Measurements from ENCODE around the gene PLEKHO2. TPM values are rescaled to one million over a fixed set of nuclear protein-coding genes. Genes with fewer than 3 reads are reported as not detected.

PLEKHO2 gene
- total RNA-seq, 2 donors from 2014 or later, result 7.0 to 9.9 TPM

- intact Hi-C loops (cut with DNase I), result no loop called here
- no peak for TF ChIP-seq POLR2A (IDR thresholded peaks at IDR 0.05)
- no peak for TF ChIP-seq CTCF (IDR thresholded peaks at IDR 0.05)
- H3K27ac ChIP-seq, result no peak overlapping the region
- H3K36me3 ChIP-seq (replicated peaks in 1 of 2; ENCODE audit: insufficient read depth in 1 of 2, low read depth in 2 of 2), result no peaks in the 10 kb centered on the region
- no peaks in the 10 kb centered on the region for H3K27me3 ChIP-seq
- no peak for DNase-seq
- H3K4me1 ChIP-seq, result no peaks in the 10 kb centered on the region
- H3K4me3 ChIP-seq, result no peak overlapping the region
- WGBS, 2 donors, result 90 to 93% methylated on average over 1 of the region's 1 CpG
- ATAC-seq, result no peak
- H3K9me3 ChIP-seq, result no peaks in the 10 kb centered on the region
Measured at GRCh38 chr15:64803526-64803925, 38.2 kb upstream of the PLEKHO2 start.

GRCh38 chr15:64804619-64805018 is 37.1 kb upstream of the PLEKHO2 start:
- no peaks in the 10 kb centered on the region for H3K4me1 ChIP-seq
- intact Hi-C loops (cut with DNase I), result no loop called here
- no peak for DNase-seq
- no peak overlapping the region for H3K4me3 ChIP-seq
- WGBS, 2 donors, result 22 to 38% methylated on average over 2 of the region's 2 CpGs
- no peaks in the 10 kb centered on the region for H3K36me3 ChIP-seq (replicated peaks in 1 of 2; ENCODE audit: insufficient read depth in 1 of 2, low read depth in 2 of 2)
- H3K9me3 ChIP-seq, result no peaks in the 10 kb centered on the region
- no peak for ATAC-seq
- H3K27ac ChIP-seq, result no peak overlapping the region
- no peak for TF ChIP-seq CTCF (IDR thresholded peaks at IDR 0.05)
- TF ChIP-seq POLR2A (IDR thresholded peaks at IDR 0.05), result no peak
- no peaks in the 10 kb centered on the region for H3K27me3 ChIP-seq

- intact Hi-C loops (cut with DNase I), result no loop called here
- no peaks in the 10 kb centered on the region for H3K36me3 ChIP-seq (replicated peaks in 1 of 2; ENCODE audit: insufficient read depth in 1 of 2, low read depth in 2 of 2)
- TF ChIP-seq POLR2A (IDR thresholded peaks at IDR 0.05) (no peak), CTCF (IDR thresholded peaks at IDR 0.05) (no peak)
- H3K4me1 ChIP-seq, result no peaks in the 10 kb centered on the region
- DNase-seq (no peak), ATAC-seq (no peak)
- H3K27ac ChIP-seq, result no peak overlapping the region
- H3K27me3 ChIP-seq, result no peaks in the 10 kb centered on the region
- 68 to 87% methylated on average over 5 to 6 of the region's 6 CpGs for WGBS, 2 donors
- no peaks in the 10 kb centered on the region for H3K9me3 ChIP-seq
- no peak overlapping the region for H3K4me3 ChIP-seq
Measured at GRCh38 chr15:64806509-64806908, 35.2 kb upstream of the PLEKHO2 start.

- Histone ChIP-seq H3K36me3 (replicated peaks in 1 of 2; ENCODE audit: insufficient read depth in 1 of 2, low read depth in 2 of 2) (no peaks in the 10 kb centered on the region), H3K27me3 (no peaks in the 10 kb centered on the region), H3K9me3 (no peaks in the 10 kb centered on the region), H3K4me3 (no peak overlapping the region), H3K4me1 (no peaks in the 10 kb centered on the region), H3K27ac (no peak overlapping the region)
- DNase-seq, result no peak
- intact Hi-C loops (cut with DNase I), result no loop called here
- ATAC-seq, result no peak
- TF ChIP-seq POLR2A (IDR thresholded peaks at IDR 0.05), result no peak
- TF ChIP-seq CTCF (IDR thresholded peaks at IDR 0.05), result no peak
- WGBS, 2 donors, result 67 to 71% methylated on average over 10 to 13 of the region's 13 CpGs
Measured at GRCh38 chr15:64807051-64807749, 34.5 kb upstream of the PLEKHO2 start.

- Histone ChIP-seq H3K36me3 (replicated peaks in 1 of 2; ENCODE audit: insufficient read depth in 1 of 2, low read depth in 2 of 2) (no peaks in the 10 kb centered on the region), H3K4me1 (no peaks in the 10 kb centered on the region), H3K4me3 (no peak overlapping the region), H3K9me3 (no peaks in the 10 kb centered on the region), H3K27me3 (no peaks in the 10 kb centered on the region), H3K27ac (no peak overlapping the region)
- DNase-seq (no peak), ATAC-seq (no peak)
- TF ChIP-seq CTCF (IDR thresholded peaks at IDR 0.05), result no peak
- no peak for TF ChIP-seq POLR2A (IDR thresholded peaks at IDR 0.05)
- intact Hi-C loops (cut with DNase I), result no loop called here
- 62 to 100% methylated on average over 1 to 6 of the region's 6 CpGs for WGBS, 2 donors
Measured at GRCh38 chr15:64807751-64808222, 33.9 kb upstream of the PLEKHO2 start.
